HPDE6-E6E7 (cell line): ENCODE measurements around the gene CELF2.
"Not testable (repeated sequence)": the region's sequence is repeated elsewhere in the genome, so short reads cannot be mapped to it uniquely, and the experiment has no call there.

Experiments
- DNase-seq: peaks from one replicate; pipeline ENCODE4 v3.0.0; 2011; ENCODE audit warnings: missing footprints; ENCODE audit errors: extremely low spot score

Gene CELF2

GRCh38 chr10:11347580-11347979, 329.9 kb downstream of the CELF2 start:
- DNase-seq = not testable (repeated sequence)

GRCh38 chr10:11351801-11352200, 334.1 kb downstream of the CELF2 start:
- DNase-seq = no peak

DNA sequence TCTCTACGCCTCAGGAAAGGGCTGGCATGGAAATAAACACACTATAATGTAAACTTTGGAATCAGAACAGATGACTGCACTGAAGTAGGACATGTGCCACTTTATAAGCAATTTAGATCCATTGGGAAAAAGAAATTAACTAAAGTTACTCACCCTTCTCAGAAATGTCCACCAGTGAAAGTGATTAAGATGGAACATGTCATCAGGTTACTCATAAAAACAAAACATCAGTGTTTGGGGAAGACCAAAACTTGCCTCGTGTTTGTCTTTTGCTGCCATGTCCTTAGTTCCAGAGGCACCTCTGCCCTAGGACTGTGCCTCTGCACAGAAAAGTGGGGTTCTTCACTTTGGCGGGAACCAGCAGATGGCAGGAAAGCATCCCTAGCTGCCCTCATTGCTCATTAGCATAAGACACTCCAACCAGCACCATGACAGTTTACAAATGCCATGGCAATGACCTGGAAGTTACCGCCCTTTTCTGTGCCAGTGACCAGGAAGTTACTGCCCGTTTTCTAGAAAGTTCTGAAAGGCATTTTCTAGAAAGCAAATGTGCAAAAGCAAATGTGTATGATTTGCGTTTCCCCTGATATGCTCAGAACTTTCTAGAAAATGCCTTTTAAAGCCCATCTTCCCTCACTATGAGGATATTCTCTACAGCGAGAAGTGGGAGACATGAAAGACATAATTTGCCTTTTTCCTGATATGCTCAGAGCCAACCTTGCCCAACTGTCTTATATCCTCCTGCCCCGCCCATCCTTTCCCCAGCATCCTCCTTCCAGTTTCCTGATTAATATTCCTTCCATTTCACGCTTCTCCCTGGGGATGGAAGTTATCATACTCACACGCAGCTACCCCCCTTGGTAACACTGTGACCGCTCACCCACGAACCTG, 335.6 kb downstream of the CELF2 start:
- no peak for DNase-seq

DNA sequence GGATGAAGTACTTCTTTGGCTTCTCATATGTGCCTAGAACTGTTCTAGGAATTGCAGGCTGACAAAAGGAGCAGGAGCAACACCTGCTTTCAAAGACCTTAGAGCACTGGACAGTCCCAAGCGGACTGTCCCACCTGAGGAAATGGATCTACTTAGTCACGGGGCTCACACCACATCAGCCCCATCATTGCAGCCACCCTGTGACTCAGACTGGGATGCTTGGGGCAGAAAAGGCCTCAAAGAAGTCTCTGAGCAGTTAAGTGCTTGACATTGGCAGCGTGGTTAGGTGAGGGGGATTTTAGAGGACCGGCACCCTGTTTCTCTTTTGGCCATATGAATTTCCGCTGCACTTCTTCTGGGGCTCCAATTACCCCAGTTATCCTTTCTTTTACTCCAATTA, 337.2 kb downstream of the CELF2 start:
- DNase-seq = no peak

GRCh38 chr10:11355592-11355991, 337.9 kb downstream of the CELF2 start:
- no peak for DNase-seq

- DNase-seq = no peak
These were observed 339.8 kb downstream of the CELF2 start for GRCh38 chr10:11357439-11357838.

GRCh38 chr10:11358011-11358410, 340.3 kb downstream of the CELF2 start:
- no peak for DNase-seq

DNA sequence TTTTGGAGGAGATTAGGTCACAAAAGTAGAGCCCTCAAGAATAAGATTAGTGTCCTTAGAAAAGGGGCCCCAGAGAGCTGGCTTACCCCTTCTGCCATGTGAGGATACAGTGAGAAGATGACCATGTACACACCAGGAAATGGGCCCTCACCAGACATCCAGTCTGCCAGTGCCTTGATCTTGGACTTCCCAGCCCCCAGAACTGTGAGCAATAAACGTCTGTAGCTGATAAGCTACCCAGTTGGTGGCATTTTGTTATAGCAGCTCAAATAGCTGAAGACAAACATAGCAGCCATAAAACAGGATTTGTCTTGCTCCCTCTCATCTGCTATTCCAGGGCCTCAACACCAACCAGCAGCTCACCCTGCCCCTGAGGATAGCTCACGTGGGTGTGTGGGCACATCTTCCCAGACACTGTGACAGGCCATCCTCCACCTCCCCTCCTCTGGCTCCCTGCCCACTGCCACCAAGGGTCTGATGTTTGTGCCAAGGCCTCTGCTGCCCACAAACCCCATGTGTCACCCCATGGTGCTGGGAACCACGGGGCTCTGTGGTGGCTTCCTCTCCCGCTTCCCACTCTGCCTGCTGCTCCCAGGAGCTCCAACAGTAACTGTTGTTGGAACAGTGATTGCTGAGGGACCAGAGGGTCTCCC, 341.4 kb downstream of the CELF2 start:
- no peak for DNase-seq

DNA sequence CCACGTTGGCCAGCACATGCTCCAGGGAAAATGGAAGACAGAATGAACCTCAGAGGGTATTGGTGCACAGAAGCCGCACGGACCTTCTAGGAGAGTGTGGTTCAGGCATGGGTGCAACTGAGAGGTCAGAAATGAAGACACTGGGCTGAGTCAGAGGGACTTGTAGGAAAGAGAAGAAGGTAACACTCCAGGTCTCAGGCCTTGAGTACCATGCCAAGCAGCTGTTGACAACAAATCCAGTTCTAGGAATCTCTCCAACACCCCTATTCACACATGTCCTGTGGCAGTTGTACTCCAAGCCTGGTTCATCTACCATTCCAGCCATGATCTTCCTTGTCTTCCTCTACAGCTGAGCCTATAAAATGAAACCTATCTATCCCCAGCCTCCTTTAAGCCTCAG, 342.2 kb downstream of the CELF2 start:
- no peak for DNase-seq

GRCh38 chr10:11363497-11363896, 345.8 kb downstream of the CELF2 start:
- no peak for DNase-seq

DNA sequence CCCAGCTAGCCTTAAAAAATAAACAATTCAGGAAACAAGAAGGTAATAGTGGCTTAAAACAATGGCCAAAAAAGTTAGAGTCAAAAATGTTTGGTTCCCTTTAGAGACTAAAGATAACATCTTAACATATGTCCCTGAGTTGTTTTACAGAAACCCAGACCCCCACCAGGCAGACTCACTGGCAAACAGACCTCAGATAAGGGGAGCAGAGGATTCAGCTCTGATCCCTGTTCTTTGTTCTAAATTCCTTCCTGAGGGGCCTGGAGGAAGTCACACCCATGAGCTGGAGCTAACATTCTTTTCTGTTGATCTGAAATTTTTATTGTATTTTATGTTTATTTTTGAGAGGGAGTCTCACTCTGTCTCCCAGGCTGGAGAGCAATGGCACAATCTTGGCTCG, 346.6 kb downstream of the CELF2 start:
- DNase-seq = no peak

GRCh38 chr10:11366889-11367288, 349.2 kb downstream of the CELF2 start:
- DNase-seq = not testable (repeated sequence)

DNA sequence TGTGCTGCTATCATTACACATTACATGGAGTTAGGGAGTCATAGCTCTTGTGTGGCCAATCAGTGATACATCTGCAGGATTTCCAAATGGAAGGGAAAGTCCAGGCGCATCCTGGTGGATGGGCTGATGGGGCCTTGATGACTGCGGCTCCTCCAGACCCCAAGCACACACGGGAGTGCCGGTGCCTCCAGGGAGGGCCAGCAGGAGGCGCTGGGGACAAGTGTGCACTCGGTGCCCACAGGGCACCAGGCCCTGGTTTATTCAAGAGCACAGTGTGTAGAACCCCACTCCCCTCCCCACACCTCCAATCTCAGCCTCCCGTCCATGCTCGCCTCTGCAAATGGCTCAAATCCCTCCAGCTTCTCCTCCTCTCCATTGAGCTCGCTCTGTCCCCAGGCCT, 349.8 kb downstream of the CELF2 start:
- DNase-seq = no peak

DNA sequence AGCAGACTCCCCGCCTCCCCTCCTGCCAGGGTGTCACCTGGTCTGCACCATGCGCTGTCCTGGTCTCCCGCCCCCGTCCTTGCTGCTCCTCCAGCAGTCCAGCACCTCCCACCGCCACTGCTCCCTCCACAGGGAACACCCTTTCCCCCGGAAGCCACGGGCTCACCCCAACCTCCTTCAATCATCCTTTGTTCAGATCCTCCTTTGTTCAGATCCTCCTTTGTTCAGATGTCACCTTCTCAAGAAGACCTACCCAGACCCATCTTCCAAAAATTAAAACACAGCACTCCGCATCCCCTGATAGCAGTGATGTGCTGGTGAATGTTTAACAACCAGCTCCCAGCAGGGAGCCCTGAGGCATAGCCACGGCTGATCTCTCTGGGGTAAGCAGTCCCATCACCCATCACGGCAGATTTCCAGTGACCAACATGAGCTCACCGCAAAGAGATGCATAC, 356.1 kb downstream of the CELF2 start:
- DNase-seq = no peak

GRCh38 chr10:11377267-11377666, 359.6 kb downstream of the CELF2 start:
- DNase-seq = no peak

DNA sequence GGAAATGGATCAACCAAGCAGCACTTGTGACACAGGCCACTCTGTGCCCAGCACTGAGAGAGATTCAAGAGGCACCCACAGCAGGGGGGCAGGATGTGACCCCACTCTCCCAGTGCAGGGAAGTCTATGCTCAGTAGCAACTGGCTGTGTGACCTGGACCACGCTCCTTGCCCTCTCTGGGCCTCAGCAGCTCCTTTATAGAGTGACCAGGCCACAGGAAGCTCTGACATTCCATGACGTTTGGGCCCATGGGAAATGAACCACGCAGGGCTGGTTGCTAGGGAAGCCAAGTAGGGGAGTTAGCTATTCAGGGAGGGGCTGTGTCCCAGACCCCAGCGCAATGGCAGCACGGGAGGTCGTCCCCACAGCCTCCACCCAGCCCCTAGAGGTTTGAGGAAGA, 361.2 kb downstream of the CELF2 start:
- no peak for DNase-seq

- DNase-seq = no peak
These were observed 362.1 kb downstream of the CELF2 start for GRCh38 chr10:11379771-11380170.

DNA sequence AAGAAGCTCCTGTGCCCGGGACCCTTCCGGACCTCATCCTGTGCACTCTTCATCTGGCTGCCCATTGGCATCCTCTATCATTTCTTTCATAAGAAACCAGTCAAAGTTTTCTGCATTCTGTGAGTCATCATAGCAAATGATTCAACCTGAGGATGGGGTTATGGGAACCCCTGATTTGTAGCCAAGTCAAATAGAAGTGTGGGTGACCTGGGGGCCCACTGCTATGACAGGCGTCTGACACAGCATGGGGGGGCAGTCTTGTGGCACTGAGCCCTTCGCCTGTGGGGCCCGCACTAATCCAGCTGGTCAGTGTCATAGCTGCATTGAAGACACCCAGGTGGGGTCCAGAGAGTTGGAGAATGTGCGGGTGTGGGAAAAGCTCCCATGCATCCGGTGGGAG, 363.4 kb downstream of the CELF2 start:
- no peak for DNase-seq

DNA sequence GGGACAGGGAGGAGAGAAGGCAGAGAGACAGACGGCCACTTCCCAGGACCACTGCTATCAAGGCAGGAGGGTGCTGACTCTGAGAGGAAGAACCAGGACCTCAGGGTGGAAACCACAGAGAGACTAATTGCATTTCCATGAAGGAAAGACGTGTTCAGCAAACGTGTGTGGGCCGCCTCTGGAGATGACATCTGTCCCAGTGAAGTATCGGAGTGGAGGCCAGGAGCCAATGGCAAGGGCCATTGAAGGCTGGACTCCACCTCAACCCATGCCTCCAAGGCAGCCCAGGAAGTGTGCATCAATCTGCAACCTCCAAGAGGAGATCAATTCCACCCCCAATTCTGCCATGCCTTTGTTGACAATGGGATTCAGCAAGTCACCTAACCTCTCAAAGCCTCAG, 363.8 kb downstream of the CELF2 start:
- DNase-seq = no peak

DNA sequence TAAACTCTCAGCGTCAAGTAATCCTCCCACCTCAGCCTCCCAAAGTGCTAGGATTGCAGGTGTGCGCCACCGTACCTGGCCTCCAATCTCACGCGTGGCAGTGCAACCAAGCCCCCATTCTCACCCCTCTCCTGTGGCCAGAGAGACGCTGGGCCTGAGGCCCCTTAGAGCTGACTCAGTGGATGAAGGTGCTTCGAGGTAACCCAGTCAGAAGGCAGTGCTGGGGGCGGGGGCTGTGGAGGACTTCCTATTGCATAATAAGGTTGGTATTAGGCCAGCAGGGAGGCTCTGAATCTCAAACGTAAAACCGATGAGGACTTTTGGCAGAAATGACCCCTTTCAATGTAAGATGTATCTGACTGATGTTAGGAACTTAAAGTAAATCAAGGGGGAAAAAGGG, 364.5 kb downstream of the CELF2 start:
- DNase-seq = no peak

- DNase-seq = no peak
These were observed 368.4 kb downstream of the CELF2 start for GRCh38 chr10:11386044-11386443.
